Muscle layer of duodenum (tissue), 2 donors: ENCODE measurements around the gene KRTAP5-2.
"Not testable (repeated sequence)": the region's sequence is repeated elsewhere in the genome, so short reads cannot be mapped to it uniquely, and the experiment has no call there.

Experiments used
- H3K27ac ChIP-seq: one replicate; pipeline ENCODE4 v1.7.0; 2013; ENCODE audit warnings: mild to moderate bottlenecking, low read length
- H3K27me3 ChIP-seq: one replicate; pipeline ENCODE4 v1.7.0; 2013; ENCODE audit warnings: low read depth, mild to moderate bottlenecking, control low read depth, low read length
- H3K36me3 ChIP-seq, 2 donors: one replicate each; pipeline ENCODE4 v1.7.0; 2013; ENCODE audit warnings: low read length in 2 of 2, control low read depth in 1 of 2, mild to moderate bottlenecking in 1 of 2; ENCODE audit not compliant: insufficient read depth in 2 of 2, control insufficient read depth in 1 of 2
- H3K4me1 ChIP-seq, 2 donors: one replicate each; pipeline ENCODE4 v1.7.0; 2013; ENCODE audit warnings: low read length in 2 of 2, mild to moderate bottlenecking in 2 of 2, control low read depth in 1 of 2, moderate library complexity in 1 of 2; ENCODE audit not compliant: insufficient read depth in 2 of 2, control insufficient read depth in 1 of 2
- H3K4me3 ChIP-seq, 2 donors: one replicate each; pipeline ENCODE4 v1.7.0; 2013; ENCODE audit warnings: low read length in 2 of 2, low read depth in 1 of 2, mild to moderate bottlenecking in 1 of 2
- H3K9me3 ChIP-seq, 2 donors: one replicate each; pipeline ENCODE4 v1.7.0; 2013; ENCODE audit warnings: low read length in 2 of 2, control low read depth in 1 of 2, mild to moderate bottlenecking in 1 of 2; ENCODE audit not compliant: control insufficient read depth in 1 of 2
- donor health status: healthy.

Gene KRTAP5-2, protein sequence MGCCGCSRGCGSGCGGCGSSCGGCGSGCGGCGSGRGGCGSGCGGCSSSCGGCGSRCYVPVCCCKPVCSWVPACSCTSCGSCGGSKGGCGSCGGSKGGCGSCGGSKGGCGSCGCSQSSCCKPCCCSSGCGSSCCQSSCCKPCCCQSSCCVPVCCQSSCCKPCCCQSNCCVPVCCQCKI

DNA sequence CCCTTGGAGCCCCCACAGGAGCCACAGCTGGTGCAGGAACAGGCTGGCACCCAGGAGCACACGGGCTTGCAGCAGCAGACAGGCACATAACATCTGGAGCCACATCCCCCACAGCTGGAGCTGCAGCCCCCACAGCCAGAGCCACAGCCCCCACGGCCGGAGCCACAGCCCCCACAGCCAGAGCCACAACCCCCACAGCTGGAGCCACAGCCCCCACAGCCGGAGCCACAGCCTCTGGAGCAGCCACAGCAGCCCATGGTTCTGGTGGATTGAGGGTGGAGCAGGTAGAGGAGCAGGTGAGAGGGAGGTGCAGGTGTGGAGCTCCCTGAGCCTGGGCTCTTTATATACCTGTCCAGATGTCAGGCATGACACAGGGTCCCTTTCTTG is at the start of gene KRTAP5-2:
Gene KRTAP5-2 (minus strand): TSS at position 301 of the 387 bp plus-strand sequence. CDS start 44 bp downstream, at position 257.
- H3K27ac ChIP-seq: no peak within 1 kb of the TSS
- H3K27me3 ChIP-seq: no peaks in the 10 kb centered on the region
- no peaks in the 10 kb centered on the region for H3K36me3 ChIP-seq
- H3K4me3 ChIP-seq: no peak within 1 kb of the TSS
- H3K9me3 ChIP-seq: no peaks in the 10 kb centered on the region
- H3K4me1 ChIP-seq: no peaks in the 10 kb centered on the region

- not testable (repeated sequence) for H3K4me3 ChIP-seq, H3K4me1 ChIP-seq, H3K27ac ChIP-seq, H3K27me3 ChIP-seq, H3K9me3 ChIP-seq, H3K36me3 ChIP-seq
These were observed 48.4 kb upstream of the KRTAP5-2 start for GRCh38 chr11:1646540-1646939.

- Histone ChIP-seq H3K36me3 (no peaks in the 10 kb centered on the region), H3K27ac (no peak overlapping the region), H3K27me3 (no peaks in the 10 kb centered on the region)
These were observed 47.3 kb upstream of the KRTAP5-2 start for GRCh38 chr11:1645357-1645821.

DNA sequence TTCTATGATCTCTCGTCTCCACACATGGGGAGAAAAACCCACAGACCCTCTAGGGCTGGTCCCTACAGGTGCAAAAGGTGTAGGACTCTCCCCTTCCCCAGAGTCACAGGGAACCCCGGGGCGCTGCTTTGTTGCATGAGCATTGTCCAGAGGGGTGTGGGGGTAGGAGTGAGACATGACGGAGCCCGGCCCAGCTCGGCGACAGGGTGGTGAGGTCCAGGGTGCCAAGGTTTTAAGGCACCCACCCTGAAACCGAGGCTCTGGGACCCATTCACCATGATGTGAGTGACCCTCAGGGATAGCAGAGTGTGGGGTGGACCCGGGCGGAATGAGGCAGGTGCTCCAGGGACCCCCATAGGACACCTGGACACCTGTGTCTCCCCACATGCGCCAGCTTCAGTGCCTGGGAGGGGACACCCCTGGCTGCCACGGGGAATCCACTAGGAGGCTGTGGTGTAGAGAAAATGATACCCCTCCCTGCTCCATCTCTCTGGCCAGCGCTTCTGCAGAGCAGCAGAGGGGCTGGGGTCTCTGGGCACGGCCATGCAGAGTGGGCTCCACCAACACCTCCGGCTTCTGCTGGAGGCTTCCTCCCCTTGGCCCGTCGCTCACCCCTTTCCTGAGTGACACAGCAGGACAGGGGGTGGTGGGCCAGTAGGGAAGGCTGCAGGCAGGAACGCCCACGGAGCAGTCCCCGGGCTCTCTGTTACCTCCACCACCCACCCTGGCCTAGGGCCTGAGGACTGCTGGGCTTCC is 46.7 kb upstream of the KRTAP5-2 start:
- H3K4me3 ChIP-seq: no peak overlapping the region
- no peaks in the 10 kb centered on the region for H3K4me1 ChIP-seq
- H3K9me3 ChIP-seq: no peaks in the 10 kb centered on the region
- peaks cover 2% of the 10 kb centered on the region for H3K27me3 ChIP-seq
- H3K27ac ChIP-seq: no peak overlapping the region
- no peaks in the 10 kb centered on the region for H3K36me3 ChIP-seq

More at GRCh38 chr11:1645357-1645821, 47.3 kb upstream of the KRTAP5-2 start:
- no peak overlapping the region for H3K4me3 ChIP-seq
- H3K9me3 ChIP-seq: no peaks in the 10 kb centered on the region
- no peaks in the 10 kb centered on the region for H3K4me1 ChIP-seq

DNA sequence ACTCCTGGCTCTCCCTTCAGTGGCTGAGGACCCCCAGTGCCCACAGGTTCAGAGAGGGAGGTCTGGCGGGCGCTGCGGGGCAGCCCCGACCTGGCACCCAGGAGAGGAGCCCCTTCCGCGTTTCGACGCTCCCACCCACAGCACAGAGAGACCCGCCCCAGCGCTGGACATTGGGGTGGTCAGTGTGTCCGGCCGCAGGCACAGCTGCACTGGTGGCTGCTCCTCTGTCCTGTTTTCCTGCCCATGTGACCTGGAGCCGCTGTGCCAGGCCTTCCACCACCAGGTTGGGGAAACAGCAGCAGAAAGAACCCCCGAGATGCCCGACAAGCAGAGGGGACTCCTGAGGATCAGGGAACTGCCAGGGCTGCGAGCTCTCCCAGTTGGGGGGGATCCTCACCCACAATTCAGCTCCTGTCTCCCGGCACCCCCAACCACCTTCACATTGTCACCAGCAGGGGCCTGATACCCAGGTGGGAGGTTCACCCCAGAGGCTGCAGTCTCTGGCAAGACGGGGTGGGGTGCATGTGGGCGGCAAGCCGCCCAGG is 45.1 kb upstream of the KRTAP5-2 start:
- H3K27ac ChIP-seq: no peak overlapping the region
- H3K27me3 ChIP-seq: peaks cover 4% of the 10 kb centered on the region
- H3K36me3 ChIP-seq: no peaks in the 10 kb centered on the region
- no peaks in the 10 kb centered on the region for H3K4me1 ChIP-seq
- H3K4me3 ChIP-seq: no peak overlapping the region
- H3K9me3 ChIP-seq: no peaks in the 10 kb centered on the region

GRCh38 chr11:1642288-1643145 is 44.4 kb upstream of the KRTAP5-2 start:
- Histone ChIP-seq H3K27me3 (peaks cover 4% of the 10 kb centered on the region), H3K27ac (no peak overlapping the region), H3K4me3 (no peak overlapping the region), H3K4me1 (no peaks in the 10 kb centered on the region), H3K36me3 (no peaks in the 10 kb centered on the region), H3K9me3 (no peaks in the 10 kb centered on the region)

DNA sequence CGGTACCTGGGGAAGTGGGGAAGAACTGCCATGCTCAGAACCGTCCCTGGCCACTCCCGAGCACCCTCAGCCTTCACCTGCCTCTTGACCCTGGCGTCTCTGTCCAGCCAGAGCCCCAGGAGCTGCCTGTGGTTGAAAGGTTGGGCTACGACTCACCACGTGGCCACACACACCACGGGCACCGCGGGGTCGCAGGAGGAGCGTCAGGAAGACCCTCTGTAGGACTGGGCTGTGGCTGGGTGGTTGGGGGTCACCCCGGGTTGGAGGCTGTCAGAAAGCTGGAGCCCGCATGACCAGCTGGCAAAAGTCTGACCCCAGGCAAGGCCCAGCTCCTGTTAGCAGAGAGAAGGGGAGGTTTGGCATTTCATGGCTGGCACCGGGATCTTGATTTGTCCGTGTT is 43.0 kb upstream of the KRTAP5-2 start:
- Histone ChIP-seq H3K27ac (no peak overlapping the region), H3K4me3 (no peak overlapping the region), H3K4me1 (no peaks in the 10 kb centered on the region), H3K36me3 (no peaks in the 10 kb centered on the region), H3K27me3 (peaks cover 4% of the 10 kb centered on the region), H3K9me3 (no peaks in the 10 kb centered on the region)

- Histone ChIP-seq H3K9me3 (no peaks in the 10 kb centered on the region), H3K4me3 (no peak overlapping the region), H3K27ac (no peak overlapping the region), H3K27me3 (peaks cover 4% of the 10 kb centered on the region), H3K4me1 (no peaks in the 10 kb centered on the region), H3K36me3 (no peaks in the 10 kb centered on the region)
These were observed 42.2 kb upstream of the KRTAP5-2 start for GRCh38 chr11:1640076-1640946.

GRCh38 chr11:1639666-1640065 is 41.6 kb upstream of the KRTAP5-2 start:
- H3K27me3 ChIP-seq: peaks cover 4% of the 10 kb centered on the region
- no peak overlapping the region for H3K4me3 ChIP-seq
- H3K27ac ChIP-seq: no peak overlapping the region
- H3K9me3 ChIP-seq: no peaks in the 10 kb centered on the region
- H3K4me1 ChIP-seq: no peaks in the 10 kb centered on the region
- H3K36me3 ChIP-seq: no peaks in the 10 kb centered on the region

GRCh38 chr11:1639102-1639620 is 41.1 kb upstream of the KRTAP5-2 start:
- no peaks in the 10 kb centered on the region for H3K4me1 ChIP-seq
- H3K4me3 ChIP-seq: no peak overlapping the region
- no peaks in the 10 kb centered on the region for H3K9me3 ChIP-seq
- H3K27ac ChIP-seq: no peak overlapping the region
- no peaks in the 10 kb centered on the region for H3K36me3 ChIP-seq
- peaks cover 4% of the 10 kb centered on the region for H3K27me3 ChIP-seq
